ENCODE results near the gene SPEF2. TPM values are rescaled to one million over a fixed set of nuclear protein-coding genes. Genes with fewer than 3 reads are reported as not detected.

SPEF2 gene
- total and polyA plus RNA-seq, 10 of the 15 experiments (the other 5 are each of a cell fraction or from before 2014, with no cell fraction given) = 0.03 to 2.0 (median 0.07) TPM; not detected in 3

DNA sequence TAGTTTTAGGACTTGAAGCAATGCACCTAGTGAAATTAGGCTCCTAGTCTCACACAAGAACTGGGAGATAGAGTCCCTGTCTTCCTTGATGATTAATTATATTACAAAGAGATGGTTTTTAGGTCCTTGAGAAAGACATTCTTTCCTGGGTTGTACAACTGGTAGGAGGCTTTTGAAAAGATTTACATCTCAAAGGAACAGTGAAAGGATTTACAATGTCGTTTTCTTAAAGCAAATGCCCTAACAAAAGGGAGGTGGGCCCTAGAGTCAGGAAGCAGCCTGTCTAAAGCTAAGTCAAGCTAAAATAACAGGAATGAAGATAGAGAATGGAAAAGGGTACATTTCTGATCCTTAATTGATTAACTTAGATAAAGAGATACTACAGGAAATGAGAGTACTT lies 136.8 kb downstream of the SPEF2 start:
- in situ Hi-C loops (cut with MboI) (no loop called here), intact Hi-C loops (cut with micrococcal nuclease; ENCODE audit: unreplicated experiment) (no loop called here)
- 0% methylated on average over 1 of the region's 1 CpG for WGBS (ENCODE audit: insufficient coverage, insufficient replicate concordance, low lambda C conversion rate, missing lambda C conversion rate)
- CTCF ChIA-PET = no interaction called here
- Histone ChIP-seq H2AFZ (ENCODE audit: control insufficient read depth, low read depth, low read length) (no peak overlapping the region), H3K27me3 (replicated peaks in 1 of 2; ENCODE audit: control insufficient read depth in 2 of 2, insufficient read depth in 2 of 2, low read length in 1 of 2) (no peaks in the 10 kb centered on the region), H3K27ac (ENCODE audit: control insufficient read depth, insufficient read depth) (no peak overlapping the region), H3K9me3 (replicated peaks; ENCODE audit: control insufficient read depth, insufficient read depth, low read length) (no peaks in the 10 kb centered on the region), H3K36me3 (ENCODE audit: control insufficient read depth in 2 of 2, insufficient read depth in 2 of 2, low read length in 1 of 2) (no peaks in the 10 kb centered on the region), H3K4me3 (no peak overlapping the region), H3K4me2 (ENCODE audit: control insufficient read depth, insufficient read depth) (no peak overlapping the region), H4K20me1 (ENCODE audit: control insufficient read depth, insufficient read depth) (no peaks in the 10 kb centered on the region), H3K4me1 (ENCODE audit: control insufficient read depth, insufficient read depth, low read length) (no peaks in the 10 kb centered on the region), H3K9ac (ENCODE audit: control insufficient read depth, insufficient read depth, low read length) (no peak overlapping the region), H3K79me2 (ENCODE audit: control insufficient read depth, insufficient read depth, low read length) (no peaks in the 10 kb centered on the region)
- no peak for FAIRE-seq
- RAD21 ChIA-PET (ENCODE audit: unreplicated experiment) = no interaction called here
- TF ChIP-seq TCF7 (IDR thresholded peaks at IDR 0.05; ENCODE audit: borderline replicate concordance) (no peak), POLR2AphosphoS2 (IDR thresholded peaks at IDR 0.05; ENCODE audit: low read depth, low read length) (no peak), SIX5 (IDR thresholded peaks at IDR 0.05; ENCODE audit: low read depth, low read length, severe bottlenecking) (no peak), PML (IDR thresholded peaks at IDR 0.05; ENCODE audit: low read length) (no peak), FOXK2 (IDR thresholded peaks at IDR 0.05) (no peak), SMC3 (IDR thresholded peaks at IDR 0.05; ENCODE audit: borderline replicate concordance, low read length) (no peak), NRF1 (conservative IDR thresholded peaks at IDR 0.05; ENCODE audit: low read depth, low read length) (no peak), JUND (IDR thresholded peaks at IDR 0.05; ENCODE audit: low read depth, low read length) (no peak), KAT2A (conservative IDR thresholded peaks at IDR 0.05; ENCODE audit: control insufficient read depth, low read depth, low read length) (no peak), NBN (IDR thresholded peaks at IDR 0.05) (no peak), CBX5 (IDR thresholded peaks at IDR 0.05; ENCODE audit: low read depth) (no peak), POLR2AphosphoS5 (IDR thresholded peaks at IDR 0.05; ENCODE audit: low read length) (no peak), MXI1 (IDR thresholded peaks at IDR 0.05; ENCODE audit: low read depth, low read length) (no peak)
- TF ChIP-seq, protein P1, sequence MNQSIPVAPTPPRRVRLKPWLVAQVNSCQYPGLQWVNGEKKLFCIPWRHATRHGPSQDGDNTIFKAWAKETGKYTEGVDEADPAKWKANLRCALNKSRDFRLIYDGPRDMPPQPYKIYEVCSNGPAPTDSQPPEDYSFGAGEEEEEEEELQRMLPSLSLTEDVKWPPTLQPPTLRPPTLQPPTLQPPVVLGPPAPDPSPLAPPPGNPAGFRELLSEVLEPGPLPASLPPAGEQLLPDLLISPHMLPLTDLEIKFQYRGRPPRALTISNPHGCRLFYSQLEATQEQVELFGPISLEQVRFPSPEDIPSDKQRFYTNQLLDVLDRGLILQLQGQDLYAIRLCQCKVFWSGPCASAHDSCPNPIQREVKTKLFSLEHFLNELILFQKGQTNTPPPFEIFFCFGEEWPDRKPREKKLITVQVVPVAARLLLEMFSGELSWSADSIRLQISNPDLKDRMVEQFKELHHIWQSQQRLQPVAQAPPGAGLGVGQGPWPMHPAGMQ (IDR thresholded peaks at IDR 0.05; ENCODE audit: borderline replicate concordance) = no peak
- TF ChIP-seq, protein P2, sequence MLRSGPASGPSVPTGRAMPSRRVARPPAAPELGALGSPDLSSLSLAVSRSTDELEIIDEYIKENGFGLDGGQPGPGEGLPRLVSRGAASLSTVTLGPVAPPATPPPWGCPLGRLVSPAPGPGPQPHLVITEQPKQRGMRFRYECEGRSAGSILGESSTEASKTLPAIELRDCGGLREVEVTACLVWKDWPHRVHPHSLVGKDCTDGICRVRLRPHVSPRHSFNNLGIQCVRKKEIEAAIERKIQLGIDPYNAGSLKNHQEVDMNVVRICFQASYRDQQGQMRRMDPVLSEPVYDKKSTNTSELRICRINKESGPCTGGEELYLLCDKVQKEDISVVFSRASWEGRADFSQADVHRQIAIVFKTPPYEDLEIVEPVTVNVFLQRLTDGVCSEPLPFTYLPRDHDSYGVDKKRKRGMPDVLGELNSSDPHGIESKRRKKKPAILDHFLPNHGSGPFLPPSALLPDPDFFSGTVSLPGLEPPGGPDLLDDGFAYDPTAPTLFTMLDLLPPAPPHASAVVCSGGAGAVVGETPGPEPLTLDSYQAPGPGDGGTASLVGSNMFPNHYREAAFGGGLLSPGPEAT (IDR thresholded peaks at IDR 0.05; ENCODE audit: low read depth) = no peak
- TF ChIP-seq, protein P3, sequence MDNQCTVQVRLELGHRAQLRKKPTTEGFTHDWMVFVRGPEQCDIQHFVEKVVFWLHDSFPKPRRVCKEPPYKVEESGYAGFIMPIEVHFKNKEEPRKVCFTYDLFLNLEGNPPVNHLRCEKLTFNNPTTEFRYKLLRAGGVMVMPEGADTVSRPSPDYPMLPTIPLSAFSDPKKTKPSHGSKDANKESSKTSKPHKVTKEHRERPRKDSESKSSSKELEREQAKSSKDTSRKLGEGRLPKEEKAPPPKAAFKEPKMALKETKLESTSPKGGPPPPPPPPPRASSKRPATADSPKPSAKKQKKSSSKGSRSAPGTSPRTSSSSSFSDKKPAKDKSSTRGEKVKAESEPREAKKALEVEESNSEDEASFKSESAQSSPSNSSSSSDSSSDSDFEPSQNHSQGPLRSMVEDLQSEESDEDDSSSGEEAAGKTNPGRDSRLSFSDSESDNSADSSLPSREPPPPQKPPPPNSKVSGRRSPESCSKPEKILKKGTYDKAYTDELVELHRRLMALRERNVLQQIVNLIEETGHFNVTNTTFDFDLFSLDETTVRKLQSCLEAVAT (IDR thresholded peaks at IDR 0.05) = no peak
- TF ChIP-seq, protein P4, sequence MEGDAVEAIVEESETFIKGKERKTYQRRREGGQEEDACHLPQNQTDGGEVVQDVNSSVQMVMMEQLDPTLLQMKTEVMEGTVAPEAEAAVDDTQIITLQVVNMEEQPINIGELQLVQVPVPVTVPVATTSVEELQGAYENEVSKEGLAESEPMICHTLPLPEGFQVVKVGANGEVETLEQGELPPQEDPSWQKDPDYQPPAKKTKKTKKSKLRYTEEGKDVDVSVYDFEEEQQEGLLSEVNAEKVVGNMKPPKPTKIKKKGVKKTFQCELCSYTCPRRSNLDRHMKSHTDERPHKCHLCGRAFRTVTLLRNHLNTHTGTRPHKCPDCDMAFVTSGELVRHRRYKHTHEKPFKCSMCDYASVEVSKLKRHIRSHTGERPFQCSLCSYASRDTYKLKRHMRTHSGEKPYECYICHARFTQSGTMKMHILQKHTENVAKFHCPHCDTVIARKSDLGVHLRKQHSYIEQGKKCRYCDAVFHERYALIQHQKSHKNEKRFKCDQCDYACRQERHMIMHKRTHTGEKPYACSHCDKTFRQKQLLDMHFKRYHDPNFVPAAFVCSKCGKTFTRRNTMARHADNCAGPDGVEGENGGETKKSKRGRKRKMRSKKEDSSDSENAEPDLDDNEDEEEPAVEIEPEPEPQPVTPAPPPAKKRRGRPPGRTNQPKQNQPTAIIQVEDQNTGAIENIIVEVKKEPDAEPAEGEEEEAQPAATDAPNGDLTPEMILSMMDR (IDR thresholded peaks at IDR 0.05 in 2 of 3, conservative IDR thresholded peaks at IDR 0.05 in 1 of 3; ENCODE audit: control insufficient read depth in 2 of 3, extremely low read depth in 1 of 3, insufficient read depth in 1 of 3, low read depth in 3 of 3, low read length in 3 of 3) = no peak
- TF ChIP-seq, protein P5, sequence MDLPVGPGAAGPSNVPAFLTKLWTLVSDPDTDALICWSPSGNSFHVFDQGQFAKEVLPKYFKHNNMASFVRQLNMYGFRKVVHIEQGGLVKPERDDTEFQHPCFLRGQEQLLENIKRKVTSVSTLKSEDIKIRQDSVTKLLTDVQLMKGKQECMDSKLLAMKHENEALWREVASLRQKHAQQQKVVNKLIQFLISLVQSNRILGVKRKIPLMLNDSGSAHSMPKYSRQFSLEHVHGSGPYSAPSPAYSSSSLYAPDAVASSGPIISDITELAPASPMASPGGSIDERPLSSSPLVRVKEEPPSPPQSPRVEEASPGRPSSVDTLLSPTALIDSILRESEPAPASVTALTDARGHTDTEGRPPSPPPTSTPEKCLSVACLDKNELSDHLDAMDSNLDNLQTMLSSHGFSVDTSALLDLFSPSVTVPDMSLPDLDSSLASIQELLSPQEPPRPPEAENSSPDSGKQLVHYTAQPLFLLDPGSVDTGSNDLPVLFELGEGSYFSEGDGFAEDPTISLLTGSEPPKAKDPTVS (IDR thresholded peaks at IDR 0.05; ENCODE audit: low read depth, low read length) = no peak
- POLR2A ChIA-PET = interaction anchor here (0.6 kb wide), 1 partner anchor 31 kb away, joined by 3 read pairs; no protein-coding TSS in a partner anchor
- no peak for DNase-seq (ENCODE audit: low read depth, low spot score)
- BruUV-seq (replicated peaks) = no TSS peak
- no peak for ATAC-seq
- SMC1A ChIA-PET (ENCODE audit: uncharacterized antibody, unreplicated experiment) = interaction anchor here (2.0 kb wide), 1 partner anchor 23 kb away, joined by 4 read pairs; no protein-coding TSS in a partner anchor
